Measurements from ENCODE around the gene OR4F15. TPM values are rescaled to one million over a fixed set of nuclear protein-coding genes. Genes with fewer than 3 reads are reported as not detected.

OR4F15 gene
- total and polyA plus RNA-seq, 2 of the 4 experiments (the other 2 are of a cell fraction): 0.36 TPM; not detected in 1

- ChIA-PET CTCF (no interaction called here), POLR2A (ENCODE audit: unreplicated experiment) (no interaction called here)
- in situ Hi-C loops (cut with MboI; ENCODE audit: low sequenced_read_pairs): no loop called here
- Histone ChIP-seq H3K79me1 (ENCODE audit: low read depth in 1 of 2, low read length in 2 of 2) (no peaks in the 10 kb centered on the region), H3K9ac (ENCODE audit: low read depth, low read length) (no peak overlapping the region), H2BK20ac (ENCODE audit: low read depth, low read length) (no peak overlapping the region; the same call in 1 of the 2 replicates), H3K4ac (ENCODE audit: low read depth, low read length) (no peak overlapping the region), H4K91ac (ENCODE audit: insufficient read depth, low read depth, low read length) (no peak overlapping the region), H4K20me1 (ENCODE audit: insufficient read depth, low read length) (no peaks in the 10 kb centered on the region), H3K56ac (ENCODE audit: extremely low read depth, insufficient read depth, low read length) (no peak overlapping the region), H2AFZ (replicated peaks; ENCODE audit: low read length, poor library complexity) (no peak overlapping the region), H3K4me1 (ENCODE audit: control insufficient read depth, insufficient read depth, low read length) (peaks cover 8% of the 10 kb centered on the region), H2BK120ac (ENCODE audit: low read depth, low read length) (no peak overlapping the region), H3K36me3 (ENCODE audit: control insufficient read depth, insufficient read depth, low read length) (no peaks in the 10 kb centered on the region), H3K4me3 (ENCODE audit: insufficient read depth, low read depth, low read length) (no peak overlapping the region), H3K27me3 (ENCODE audit: control insufficient read depth, insufficient read depth, low read length) (no peaks in the 10 kb centered on the region), H3K23ac (ENCODE audit: low read depth, low read length) (no peak overlapping the region), H3K27ac (ENCODE audit: insufficient read depth, low read length) (no peak overlapping the region), H4K8ac (ENCODE audit: low read depth in 2 of 2, low read length in 2 of 2) (no peak overlapping the region), H2AK5ac (ENCODE audit: low read depth, low read length) (no peak overlapping the region), H3K9me1 (ENCODE audit: insufficient read depth, low read length) (0 out of 2 replicates have a peak, but pooled peaks cover 3% of the 10 kb centered on the region), H4K5ac (ENCODE audit: low read depth, low read length) (no peak overlapping the region), H2BK15ac (ENCODE audit: low read depth, low read length) (no peak overlapping the region), H3K9me3 (ENCODE audit: control insufficient read depth, insufficient read depth, low read length) (no peaks in the 10 kb centered on the region), H2AK9ac (replicated peaks; ENCODE audit: low read depth, low read length, poor library complexity) (no peak overlapping the region), H2BK5ac (ENCODE audit: low read depth, low read length, poor library complexity, severe bottlenecking) (no peak overlapping the region), H3K4me2 (ENCODE audit: low read depth, low read length) (no peak overlapping the region), H3K18ac (ENCODE audit: low read depth, low read length) (no peak overlapping the region), H3K14ac (replicated peaks; ENCODE audit: low read depth, low read length) (no peak overlapping the region)
- no peak for DNase-seq
- ATAC-seq (ENCODE audit: low read depth): no peak
- no peak for TF ChIP-seq RAD21 (IDR thresholded peaks at IDR 0.05; ENCODE audit: low read length)
- no peak for TF ChIP-seq RCOR1 (IDR thresholded peaks at IDR 0.05; ENCODE audit: insufficient replicate concordance, low read length)
- no peak for TF ChIP-seq USF2 (IDR thresholded peaks at IDR 0.05; ENCODE audit: low read depth, low read length)
- TF ChIP-seq CEBPB (IDR thresholded peaks at IDR 0.05; ENCODE audit: low read depth, low read length): no peak
- TF ChIP-seq BHLHE40 (IDR thresholded peaks at IDR 0.05; ENCODE audit: low read depth, low read length): no peak
- TF ChIP-seq MAFK (IDR thresholded peaks at IDR 0.05; ENCODE audit: low read depth, low read length): no peak
- TF ChIP-seq CHD1 (IDR thresholded peaks at IDR 0.05; ENCODE audit: low read depth, low read length): no peak
- no peak for TF ChIP-seq MAZ (IDR thresholded peaks at IDR 0.05; ENCODE audit: borderline replicate concordance, low read depth, low read length)
- no peak for TF ChIP-seq MXI1 (IDR thresholded peaks at IDR 0.05; ENCODE audit: borderline replicate concordance, low read depth, low read length)
- TF ChIP-seq POLR2A (IDR thresholded peaks at IDR 0.05; ENCODE audit: low read depth, low read length): no peak
- TF ChIP-seq CTCF (conservative IDR thresholded peaks at IDR 0.05; ENCODE audit: low read depth, low read length): no peak
- TF ChIP-seq FOS (IDR thresholded peaks at IDR 0.05; ENCODE audit: low read depth, low read length): no peak
- no peak for TF ChIP-seq SMC3 (IDR thresholded peaks at IDR 0.05; ENCODE audit: low read depth, low read length)
- TF ChIP-seq RFX5 (IDR thresholded peaks at IDR 0.05; ENCODE audit: low read depth, low read length): no peak
- TF ChIP-seq ELK1 (IDR thresholded peaks at IDR 0.05; ENCODE audit: borderline replicate concordance, low read depth, low read length): no peak
- dilution Hi-C loops (cut with HindIII; ENCODE audit: low sequenced_read_pairs, unreplicated experiment): no loop called here
- no CpG with 5 or more reads among the region's 1 CpG for WGBS, 2 experiments (ENCODE audit: extremely low coverage in 2 of 2, insufficient read length in 1 of 2)
- BruUV-seq (replicated peaks): no TSS peak
- intact Hi-C loops (cut with micrococcal nuclease): no loop called here
These were observed 1.5 kb upstream of the OR4F15 start for GRCh38 chr15:101810456-101810855.

Measured in IMR-90 (cell line).